Osteoblast (primary cell): ENCODE measurements around the gene RFXAP. TPM values are rescaled to one million over a fixed set of nuclear protein-coding genes. Genes with fewer than 3 reads are reported as not detected.

Experiments
- DNase-seq: peaks from one replicate; pipeline ENCODE4 v3.0.0; 2011; ENCODE audit warnings: low spot score, mixed read lengths; ENCODE audit not compliant: insufficient read length; ENCODE audit errors: missing footprints
- H2AFZ ChIP-seq: 2 replicates; pipeline ENCODE4 v1.6.0; 2011; ENCODE audit warnings: mild to moderate bottlenecking, low read length
- H3K27ac ChIP-seq: 2 replicates; pipeline ENCODE4 v1.5.1; 2011; ENCODE audit warnings: mild to moderate bottlenecking, low read depth, low read length, moderate library complexity
- H3K27me3 ChIP-seq: 2 replicates; pipeline ENCODE4 v1.6.0; 2012; ENCODE audit warnings: mild to moderate bottlenecking, control low read depth, inconsistent platforms, low read length, moderate library complexity; ENCODE audit not compliant: insufficient read depth
- H3K36me3 ChIP-seq: 2 replicates; pipeline ENCODE4 v1.5.1; 2011; ENCODE audit warnings: mild to moderate bottlenecking, low read length, control low read depth, moderate library complexity; ENCODE audit not compliant: insufficient read depth
- H3K4me1 ChIP-seq: 2 replicates; pipeline ENCODE4 v1.5.1; 2011; ENCODE audit warnings: mild to moderate bottlenecking, low read length, control low read depth, moderate library complexity; ENCODE audit not compliant: insufficient read depth
- H3K4me2 ChIP-seq: 2 replicates; pipeline ENCODE4 v1.6.0; 2011; ENCODE audit warnings: mild to moderate bottlenecking, low read length; ENCODE audit not compliant: insufficient read depth
- H3K4me3 ChIP-seq: fragments of 200-600 bp; sonication (generic); 3 replicates; pipeline ENCODE4 v1.5.1; 2012; ENCODE audit warnings: mild to moderate bottlenecking, low read length, inconsistent platforms; ENCODE audit not compliant: insufficient read depth
- H3K79me2 ChIP-seq: 2 replicates; pipeline ENCODE4 v1.6.0; 2012; ENCODE audit warnings: mild to moderate bottlenecking, low read length, control low read depth, inconsistent platforms; ENCODE audit not compliant: insufficient read depth
- H3K9me3 ChIP-seq: 2 replicates; pipeline ENCODE4 v1.5.1; 2011; ENCODE audit warnings: low read depth, low read length, control low read depth
- H4K20me1 ChIP-seq: 2 replicates; pipeline ENCODE4 v1.6.0; 2012; ENCODE audit warnings: mild to moderate bottlenecking, low read length, control low read depth; ENCODE audit not compliant: insufficient read depth
- CTCF ChIP-seq: IDR thresholded peaks from 2 replicates; pipeline ENCODE4 v1.5.1; 2011; ENCODE audit warnings: mild to moderate bottlenecking, low read depth, low read length, moderate library complexity; ENCODE audit errors: extremely low read depth
- total RNA-seq: library from RNA; depleted of rRNA; stranded (reverse); fragments of >200 nt; gene quantifications from 2 replicates; pipeline ENCODE4 v1.2.3, GENCODE V29; 2012

Gene RFXAP
- total RNA-seq, 1 donor, result 2.9 TPM

- Histone ChIP-seq H3K4me3 (no peak overlapping the region), H3K36me3 (no peaks in the 10 kb centered on the region), H4K20me1 (no peaks in the 10 kb centered on the region), H3K4me2 (no peak overlapping the region), H3K79me2 (no peaks in the 10 kb centered on the region), H3K27me3 (peaks cover 12% of the 10 kb centered on the region), H3K4me1 (peaks cover 6% of the 10 kb centered on the region), H2AFZ (peak overlapping the region; percentile 8), H3K9me3 (no peaks in the 10 kb centered on the region), H3K27ac (no peak overlapping the region)
- DNase-seq, result no peak
- TF ChIP-seq CTCF, result no peak
Measured at GRCh38 chr13:36787181-36787580, 31.8 kb upstream of the RFXAP start.

GRCh38 chr13:36788276-36788675 is 30.7 kb upstream of the RFXAP start:
- H3K36me3 ChIP-seq, result no peaks in the 10 kb centered on the region
- peak overlapping the region; percentile 15 for H3K4me2 ChIP-seq
- no peak for TF ChIP-seq CTCF
- no peaks in the 10 kb centered on the region for H3K9me3 ChIP-seq
- H3K27ac ChIP-seq, result no peak overlapping the region
- no peaks in the 10 kb centered on the region for H3K79me2 ChIP-seq
- peaks cover 6% of the 10 kb centered on the region for H3K4me1 ChIP-seq
- peaks cover 6% of the 10 kb centered on the region for H3K27me3 ChIP-seq
- H4K20me1 ChIP-seq, result no peaks in the 10 kb centered on the region
- H2AFZ ChIP-seq, result no peak overlapping the region
- no peak for DNase-seq
- no peak overlapping the region for H3K4me3 ChIP-seq

GRCh38 chr13:36789061-36789460 is 30.0 kb upstream of the RFXAP start:
- H3K4me1 ChIP-seq, result peaks cover 6% of the 10 kb centered on the region
- DNase-seq, result no peak
- TF ChIP-seq CTCF, result no peak

GRCh38 chr13:36789730-36790129 is 29.3 kb upstream of the RFXAP start:
- no peak overlapping the region for H3K4me2 ChIP-seq
- no peak for DNase-seq
- no peak for TF ChIP-seq CTCF

More at GRCh38 chr13:36789061-36789460, 30.0 kb upstream of the RFXAP start:
- H3K4me3 ChIP-seq, result no peak overlapping the region
- H3K36me3 ChIP-seq, result no peaks in the 10 kb centered on the region
- no peak overlapping the region for H3K27ac ChIP-seq
- H4K20me1 ChIP-seq, result no peaks in the 10 kb centered on the region
- H3K79me2 ChIP-seq, result no peaks in the 10 kb centered on the region
- H3K4me2 ChIP-seq, result no peak overlapping the region
- H3K27me3 ChIP-seq, result peaks cover 4% of the 10 kb centered on the region
- H3K9me3 ChIP-seq, result no peaks in the 10 kb centered on the region
- H2AFZ ChIP-seq, result no peak overlapping the region

More at GRCh38 chr13:36789730-36790129, 29.3 kb upstream of the RFXAP start:
- no peaks in the 10 kb centered on the region for H3K79me2 ChIP-seq
- no peaks in the 10 kb centered on the region for H4K20me1 ChIP-seq
- H3K36me3 ChIP-seq, result no peaks in the 10 kb centered on the region
- H2AFZ ChIP-seq, result no peak overlapping the region
- H3K4me1 ChIP-seq, result peaks cover 6% of the 10 kb centered on the region
- H3K27ac ChIP-seq, result no peak overlapping the region
- no peaks in the 10 kb centered on the region for H3K9me3 ChIP-seq
- H3K4me3 ChIP-seq, result no peak overlapping the region
- H3K27me3 ChIP-seq, result no peaks in the 10 kb centered on the region
